GM23248 (cell line): ENCODE measurements around the gene NAXD.

Source experiments
- EZH2 ChIP-seq: fragments of 200-600 bp; sonication (generic); IDR thresholded peaks from 2 replicates; pipeline ENCODE4 v1.6.1; 2018; ENCODE audit warnings: antibody characterized with exemption, mild to moderate bottlenecking; ENCODE audit not compliant: insufficient read depth, poor library complexity, severe bottlenecking
- EZH2phosphoT487 ChIP-seq: fragments of 200-600 bp; sonication (generic); IDR thresholded peaks from 2 replicates; pipeline ENCODE4 v1.6.1; 2018; ENCODE audit warnings: antibody characterized with exemption, moderate library complexity, mild to moderate bottlenecking, low read depth; ENCODE audit not compliant: insufficient read depth

GRCh38 chr13:110600261-110600819, 15.0 kb upstream of the NAXD start:
- TF ChIP-seq EZH2phosphoT487 (no peak), EZH2 (no peak)
